MCF 10A (cell line): ENCODE data around the gene LRMDA. TPM values are rescaled to one million over a fixed set of nuclear protein-coding genes. Genes with fewer than 3 reads are reported as not detected.

Experiments
- BruUV-seq: library from RNA; stranded (reverse); fragments of 400-500 nt; replicated peaks from 2 replicates; lab custom pipeline; 2021; lab: Mats Ljungman, UMichigan
- CTCF ChIA-PET: fragments of 300-600 bp; sonication (Branson Sonifier 250); formaldehyde crosslinking; extraction: SDS; loops from one replicate; lab custom pipeline; 2021; ENCODE audit warnings: antibody characterized with exemption, inconsistent platforms; lab: Yijun Ruan, JAX
- POLR2A ChIA-PET: fragments of 300-600, 350-650 bp; sonication (Branson Sonifier 250); formaldehyde crosslinking; extraction: SDS; loops from one replicate; lab custom pipeline; 2020; ENCODE audit warnings: antibody characterized with exemption, inconsistent platforms; lab: Yijun Ruan, JAX
- DNase-seq: peaks from one replicate; pipeline ENCODE4 v3.0.0-alpha.2; 2018; ENCODE audit not compliant: unreplicated experiment
- H3K27ac Mint-ChIP-seq: one replicate; pipeline ENCODE4 v1.8.0; 2022; ENCODE audit warnings: mild to moderate bottlenecking, low read depth, mixed read lengths; ENCODE audit not compliant: unreplicated experiment
- H3K27me3 Mint-ChIP-seq: one replicate; pipeline ENCODE4 v1.8.0; 2022; ENCODE audit warnings: mixed read lengths; ENCODE audit not compliant: insufficient read depth, unreplicated experiment
- H3K36me3 Mint-ChIP-seq: one replicate; pipeline ENCODE4 v1.8.0; 2022; ENCODE audit warnings: mild to moderate bottlenecking, moderate library complexity, mixed read lengths; ENCODE audit not compliant: insufficient read depth, unreplicated experiment
- H3K4me1 Mint-ChIP-seq: one replicate; pipeline ENCODE4 v1.8.0; 2022; ENCODE audit warnings: mixed read lengths; ENCODE audit not compliant: insufficient read depth, unreplicated experiment
- H3K4me3 Mint-ChIP-seq: one replicate; pipeline ENCODE4 v1.8.0; 2022; ENCODE audit warnings: mild to moderate bottlenecking, moderate library complexity, mixed read lengths; ENCODE audit not compliant: unreplicated experiment
- H3K9me3 Mint-ChIP-seq: one replicate; pipeline ENCODE4 v1.8.0; 2022; ENCODE audit warnings: mixed read lengths; ENCODE audit not compliant: unreplicated experiment
- CTCF ChIP-seq: fragments of 200-600 bp; IDR thresholded peaks from one replicate; pipeline ENCODE4 v1.8.0; 2022; ENCODE audit warnings: antibody characterized with exemption, mild to moderate bottlenecking; ENCODE audit not compliant: unreplicated experiment
- intact Hi-C: fragments of 100-400 bp; cut with micrococcal nuclease; formaldehyde crosslinking; loops from 2 replicates; pipeline ENCODE4 v1.14.1; 2022
- total RNA-seq: library from RNA; stranded (reverse); gene quantifications from 2 replicates; pipeline ENCODE4 v1.2.3, GENCODE V29; 2022

LRMDA gene
- total RNA-seq, 1 experiment from 2014 or later: not detected

GRCh38 chr10:76315240-76315639 is 883.8 kb downstream of the LRMDA start:
- intact Hi-C loops: no loop called here
- H3K4me3 Mint-ChIP-seq: no peak overlapping the region
- ChIA-PET CTCF (interaction anchor here (0.6 kb wide), 1 partner anchor 932 kb away, joined by 4 read pairs; no protein-coding TSS in a partner anchor), POLR2A (no interaction called here)
- H3K36me3 Mint-ChIP-seq: no peaks in the 10 kb centered on the region
- H3K27me3 Mint-ChIP-seq: no peaks in the 10 kb centered on the region
- no TSS peak for BruUV-seq
- H3K9me3 Mint-ChIP-seq: peaks cover 20% of the 10 kb centered on the region
- no peak for TF ChIP-seq CTCF
- no peak for DNase-seq
- no peak overlapping the region for H3K27ac Mint-ChIP-seq
- no peaks in the 10 kb centered on the region for H3K4me1 Mint-ChIP-seq

DNA sequence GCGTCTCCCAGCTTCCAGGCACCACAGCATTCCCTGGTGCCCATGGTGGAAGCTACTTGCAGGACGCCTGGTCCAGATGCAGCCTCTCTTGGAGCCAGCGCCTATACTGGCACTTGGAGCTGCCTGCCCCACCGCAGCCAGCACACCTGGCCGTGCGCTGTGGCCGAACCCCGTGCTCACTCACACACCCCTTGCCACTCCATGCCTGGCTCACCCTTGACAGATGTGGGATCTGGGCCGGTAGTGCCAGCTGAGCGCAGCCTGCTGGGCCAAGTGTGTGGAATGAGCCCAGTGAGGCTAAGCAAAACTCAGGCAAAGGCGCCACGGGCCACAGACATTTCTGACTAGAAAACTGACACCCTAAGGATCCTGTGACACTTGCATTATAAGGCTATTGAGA is 884.8 kb downstream of the LRMDA start:
- POLR2A ChIA-PET: no interaction called here
- Mint-ChIP-seq H3K4me1 (no peaks in the 10 kb centered on the region), H3K27me3 (no peaks in the 10 kb centered on the region), H3K4me3 (no peak overlapping the region), H3K9me3 (peaks cover 20% of the 10 kb centered on the region), H3K27ac (no peak overlapping the region), H3K36me3 (no peaks in the 10 kb centered on the region)
- intact Hi-C loops: no loop called here
- TF ChIP-seq CTCF: no peak
- DNase-seq: no peak
- no TSS peak for BruUV-seq
- CTCF ChIA-PET: interaction anchor here (0.6 kb wide), 1 partner anchor 669 kb away, joined by 3 read pairs; no protein-coding TSS in a partner anchor

GRCh38 chr10:76317078-76317477 is 885.7 kb downstream of the LRMDA start:
- Mint-ChIP-seq H3K27ac (no peak overlapping the region), H3K9me3 (peaks cover 20% of the 10 kb centered on the region), H3K4me3 (no peak overlapping the region), H3K27me3 (no peaks in the 10 kb centered on the region), H3K36me3 (no peaks in the 10 kb centered on the region), H3K4me1 (no peaks in the 10 kb centered on the region)
- no TSS peak for BruUV-seq
- ChIA-PET POLR2A (no interaction called here), CTCF (no interaction called here)
- intact Hi-C loops: no loop called here
- TF ChIP-seq CTCF: no peak
- DNase-seq: no peak

- intact Hi-C loops: no loop called here
- Mint-ChIP-seq H3K4me3 (no peak overlapping the region), H3K27ac (no peak overlapping the region), H3K36me3 (no peaks in the 10 kb centered on the region), H3K9me3 (peaks cover 20% of the 10 kb centered on the region), H3K27me3 (no peaks in the 10 kb centered on the region), H3K4me1 (no peaks in the 10 kb centered on the region)
- CTCF ChIA-PET: interaction anchor here (0.7 kb wide), 1 partner anchor 221 kb away, joined by 6 read pairs; no protein-coding TSS in a partner anchor
- no peak for DNase-seq
- TF ChIP-seq CTCF: no peak
- POLR2A ChIA-PET: interaction anchor here (0.7 kb wide), 1 partner anchor 378 kb away, joined by 3 read pairs; no protein-coding TSS in a partner anchor
- no TSS peak for BruUV-seq
These were observed 886.8 kb downstream of the LRMDA start for GRCh38 chr10:76318211-76318610.
